CD4-positive, alpha-beta memory T cell (primary cell): ENCODE data around the gene MTARC1. TPM values are rescaled to one million over a fixed set of nuclear protein-coding genes. Genes with fewer than 3 reads are reported as not detected.

Source experiments
- CTCF ChIA-PET: fragments of 350-600 bp; sonication (Branson Sonifier 250); formaldehyde crosslinking; loops from one replicate; lab custom pipeline; 2021; ENCODE audit warnings: inconsistent platforms; ENCODE audit not compliant: partially characterized antibody; lab: Charles Lee
- POLR2A ChIA-PET: fragments of 350-600 bp; sonication (Branson Sonifier 250); formaldehyde crosslinking; loops from one replicate; lab custom pipeline; 2021; ENCODE audit not compliant: partially characterized antibody; lab: Charles Lee
- DNase-seq, 5 donors: peaks; one replicate each; pipeline versions ENCODE4 v3.0.0 to v3.0.0-alpha.2; 2020 to 2022; ENCODE audit warnings: mixed read lengths in 1 of 5
- H3K27ac ChIP-seq: one replicate; pipeline ENCODE4 v1.7.0; 2013; ENCODE audit warnings: low read depth, low read length
- H3K27me3 ChIP-seq: 2 replicates; pipeline ENCODE4 v1.7.0; 2013; ENCODE audit warnings: mild to moderate bottlenecking, low read length, moderate library complexity; ENCODE audit not compliant: insufficient read depth
- H3K36me3 ChIP-seq: 2 replicates; pipeline ENCODE4 v1.7.0; 2013; ENCODE audit warnings: mild to moderate bottlenecking, low read length, moderate library complexity; ENCODE audit not compliant: insufficient read depth
- H3K4me1 ChIP-seq: 2 replicates; pipeline ENCODE4 v1.7.0; 2013; ENCODE audit warnings: mild to moderate bottlenecking, low read length, moderate library complexity; ENCODE audit not compliant: insufficient read depth
- H3K4me3 ChIP-seq, 2 donors: one replicate each; pipeline ENCODE4 v1.7.0; 2013; ENCODE audit warnings: low read length in 2 of 2, mild to moderate bottlenecking in 1 of 2
- H3K9me3 ChIP-seq, 2 donors: one replicate each; pipeline ENCODE4 v1.7.0; 2013; ENCODE audit warnings: low read length in 2 of 2, control low read depth in 1 of 2; ENCODE audit not compliant: control insufficient read depth in 1 of 2
- H3K27ac Mint-ChIP-seq, 7 donors: one replicate each; pipeline ENCODE4 v1.8.0; 2020 to 2021; ENCODE audit warnings: mixed read lengths in 7 of 7, mild to moderate bottlenecking in 6 of 7, inconsistent platforms in 3 of 7, moderate library complexity in 3 of 7
- H3K27me3 Mint-ChIP-seq, 2 donors: one replicate each; pipeline ENCODE4 v1.8.0; 2020 to 2021; ENCODE audit warnings: mixed read lengths in 2 of 2
- H3K36me3 Mint-ChIP-seq, 2 donors: one replicate each; pipeline ENCODE4 v1.8.0; 2020 to 2021; ENCODE audit warnings: mixed read lengths in 2 of 2, inconsistent platforms in 1 of 2, mild to moderate bottlenecking in 1 of 2
- H3K4me1 Mint-ChIP-seq, 4 donors: one replicate each; pipeline ENCODE4 v1.8.0; 2020 to 2021; ENCODE audit warnings: mixed read lengths in 4 of 4, mild to moderate bottlenecking in 1 of 4
- H3K4me3 Mint-ChIP-seq, 8 donors: one replicate each; pipeline ENCODE4 v1.8.0; 2020 to 2021; ENCODE audit warnings: mixed read lengths in 8 of 8, mild to moderate bottlenecking in 7 of 8, moderate library complexity in 6 of 8, inconsistent platforms in 3 of 8
- H3K9me3 Mint-ChIP-seq, 8 donors: one replicate each; pipeline ENCODE4 v1.8.0; 2020 to 2021; ENCODE audit warnings: mixed read lengths in 8 of 8, mild to moderate bottlenecking in 5 of 8, inconsistent platforms in 3 of 8, moderate library complexity in 1 of 8
- intact Hi-C: fragments of 100-400 bp; cut with micrococcal nuclease; formaldehyde crosslinking; loops from one replicate; pipeline ENCODE4 v1.15.1; 2023
- polyA plus RNA-seq, 2 donors: library from polyadenylated mRNA; unstranded; fragments of 300-500 nt; fragmentation: Illumina TruSeq; gene quantifications; one replicate each; pipeline ENCODE4 v1.2.3, GENCODE V29; 2021
- total RNA-seq, 2 experiments: library from RNA; stranded (reverse); gene quantifications; one replicate each; pipeline ENCODE4 v1.2.3, GENCODE V29; 2021

MTARC1 gene
- total and polyA plus RNA-seq, 4 experiments from 2014 or later: not detected

- H3K4me3 ChIP-seq: no peak overlapping the region
- Mint-ChIP-seq H3K36me3 (no peaks in the 10 kb centered on the region), H3K27me3 (peaks cover 16 to 24% of the 10 kb centered on the region in 2 donors), H3K9me3 (no peaks in the 10 kb centered on the region), H3K4me3 (no peak overlapping the region), H3K27ac (no peak overlapping the region), H3K4me1 (peaks cover 1 to 8% (median 4%) of the 10 kb centered on the region in 4 donors)
- H3K4me1 ChIP-seq: no peaks in the 10 kb centered on the region
- H3K36me3 ChIP-seq: no peaks in the 10 kb centered on the region
- no peaks in the 10 kb centered on the region for H3K9me3 ChIP-seq
- H3K27me3 ChIP-seq: no peaks in the 10 kb centered on the region
- no peak for DNase-seq
- POLR2A ChIA-PET: no interaction called here
- intact Hi-C loops: loop anchor here (5.0 to 10.0 kb wide), 2 partner anchors 1196 to 1643 kb away; no protein-coding TSS in a partner anchor
- CTCF ChIA-PET: interaction anchor here (1.7 to 2.3 kb wide), 2 partner anchors 8 to 12 kb away, joined by 4 to 6 read pairs; no protein-coding TSS in a partner anchor
- no peak overlapping the region for H3K27ac ChIP-seq
Observed at GRCh38 chr1:220811695-220812094, 25.0 kb downstream of the MTARC1 start.

GRCh38 chr1:220812308-220812707 lies 25.6 kb downstream of the MTARC1 start:
- Histone ChIP-seq H3K27me3 (no peaks in the 10 kb centered on the region), H3K27ac (no peak overlapping the region), H3K4me3 (no peak overlapping the region), H3K4me1 (no peaks in the 10 kb centered on the region), H3K9me3 (no peaks in the 10 kb centered on the region), H3K36me3 (no peaks in the 10 kb centered on the region)
- Mint-ChIP-seq H3K4me3 (no peak overlapping the region), H3K27ac (no peak overlapping the region), H3K4me1 (peaks cover 1 to 8% (median 4%) of the 10 kb centered on the region in 4 donors), H3K27me3 (peaks cover 16 to 21% of the 10 kb centered on the region in 2 donors), H3K9me3 (no peaks in the 10 kb centered on the region), H3K36me3 (no peaks in the 10 kb centered on the region)
- CTCF ChIA-PET: no interaction called here
- POLR2A ChIA-PET: no interaction called here
- no peak for DNase-seq
- intact Hi-C loops: loop anchor here (5.0 to 10.0 kb wide), 2 partner anchors 1195 to 1642 kb away; no protein-coding TSS in a partner anchor

- POLR2A ChIA-PET: no interaction called here
- Histone ChIP-seq H3K4me3 (no peak overlapping the region), H3K27ac (no peak overlapping the region), H3K9me3 (no peaks in the 10 kb centered on the region), H3K4me1 (no peaks in the 10 kb centered on the region), H3K27me3 (no peaks in the 10 kb centered on the region), H3K36me3 (no peaks in the 10 kb centered on the region)
- Mint-ChIP-seq H3K27ac (no peak overlapping the region), H3K36me3 (no peaks in the 10 kb centered on the region), H3K9me3 (no peaks in the 10 kb centered on the region), H3K4me1 (peaks cover 1 to 8% (median 4%) of the 10 kb centered on the region in 4 donors), H3K27me3 (peaks cover 16 to 21% of the 10 kb centered on the region in 2 donors), H3K4me3 (no peak overlapping the region)
- intact Hi-C loops: loop anchor here (5.0 to 10.0 kb wide), 2 partner anchors 1194 to 1642 kb away; no protein-coding TSS in a partner anchor
- CTCF ChIA-PET: no interaction called here
- no peak for DNase-seq
Observed at GRCh38 chr1:220813013-220813412, 26.3 kb downstream of the MTARC1 start.

GRCh38 chr1:220815409-220815808 lies 28.7 kb downstream of the MTARC1 start:
- Mint-ChIP-seq H3K27me3 (peaks cover 19% of the 10 kb centered on the region in 2 donors), H3K36me3 (no peaks in the 10 kb centered on the region), H3K4me3 (no peak overlapping the region), H3K27ac (no peak overlapping the region), H3K4me1 (peaks cover 0 to 4% (median 2%) of the 10 kb centered on the region in 4 donors), H3K9me3 (no peaks in the 10 kb centered on the region)
- Histone ChIP-seq H3K4me3 (no peak overlapping the region), H3K27me3 (no peaks in the 10 kb centered on the region), H3K4me1 (no peaks in the 10 kb centered on the region), H3K36me3 (no peaks in the 10 kb centered on the region), H3K27ac (no peak overlapping the region), H3K9me3 (no peaks in the 10 kb centered on the region)
- POLR2A ChIA-PET: no interaction called here
- DNase-seq: no peak
- intact Hi-C loops: loop anchor here (10.0 kb wide), 1 partner anchor 1639 kb away; no protein-coding TSS in a partner anchor
- CTCF ChIA-PET: interaction anchor here (0.7 kb wide), 1 partner anchor 8 kb away, joined by 3 read pairs; no protein-coding TSS in a partner anchor

DNA sequence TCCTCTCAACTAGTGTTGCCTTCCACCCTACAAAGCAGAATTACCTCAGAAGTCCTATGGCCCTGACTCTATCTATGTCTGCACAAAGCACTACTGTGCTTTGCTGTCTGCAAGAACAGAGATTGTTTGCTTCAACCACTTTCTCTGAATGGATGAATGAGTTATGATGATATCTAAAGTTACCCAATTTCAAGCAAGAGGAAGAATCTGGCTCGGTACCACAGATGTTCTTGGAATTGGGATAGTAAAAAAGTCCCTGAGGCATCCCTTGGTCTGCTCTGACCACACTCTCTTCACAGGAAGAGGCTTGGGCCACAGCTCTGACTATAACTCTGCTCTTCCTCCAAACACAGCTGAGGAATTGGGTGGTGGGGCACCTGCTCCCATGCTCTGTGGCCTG lies 31.2 kb downstream of the MTARC1 start:
- Histone ChIP-seq H3K27ac (no peak overlapping the region), H3K4me3 (no peak overlapping the region), H3K9me3 (no peaks in the 10 kb centered on the region), H3K27me3 (no peaks in the 10 kb centered on the region), H3K36me3 (no peaks in the 10 kb centered on the region), H3K4me1 (no peaks in the 10 kb centered on the region)
- CTCF ChIA-PET: no interaction called here
- intact Hi-C loops: loop anchor here (10.0 kb wide), 1 partner anchor 1637 kb away; no protein-coding TSS in a partner anchor
- DNase-seq: no peak
- no peaks in the 10 kb centered on the region for H3K4me1 Mint-ChIP-seq
- H3K4me3 Mint-ChIP-seq: no peak overlapping the region
- H3K36me3 Mint-ChIP-seq: no peaks in the 10 kb centered on the region
- H3K9me3 Mint-ChIP-seq: no peaks in the 10 kb centered on the region
- H3K27me3 Mint-ChIP-seq: peaks cover 11 to 14% of the 10 kb centered on the region in 2 donors
- POLR2A ChIA-PET: no interaction called here
- no peak overlapping the region for H3K27ac Mint-ChIP-seq

DNA sequence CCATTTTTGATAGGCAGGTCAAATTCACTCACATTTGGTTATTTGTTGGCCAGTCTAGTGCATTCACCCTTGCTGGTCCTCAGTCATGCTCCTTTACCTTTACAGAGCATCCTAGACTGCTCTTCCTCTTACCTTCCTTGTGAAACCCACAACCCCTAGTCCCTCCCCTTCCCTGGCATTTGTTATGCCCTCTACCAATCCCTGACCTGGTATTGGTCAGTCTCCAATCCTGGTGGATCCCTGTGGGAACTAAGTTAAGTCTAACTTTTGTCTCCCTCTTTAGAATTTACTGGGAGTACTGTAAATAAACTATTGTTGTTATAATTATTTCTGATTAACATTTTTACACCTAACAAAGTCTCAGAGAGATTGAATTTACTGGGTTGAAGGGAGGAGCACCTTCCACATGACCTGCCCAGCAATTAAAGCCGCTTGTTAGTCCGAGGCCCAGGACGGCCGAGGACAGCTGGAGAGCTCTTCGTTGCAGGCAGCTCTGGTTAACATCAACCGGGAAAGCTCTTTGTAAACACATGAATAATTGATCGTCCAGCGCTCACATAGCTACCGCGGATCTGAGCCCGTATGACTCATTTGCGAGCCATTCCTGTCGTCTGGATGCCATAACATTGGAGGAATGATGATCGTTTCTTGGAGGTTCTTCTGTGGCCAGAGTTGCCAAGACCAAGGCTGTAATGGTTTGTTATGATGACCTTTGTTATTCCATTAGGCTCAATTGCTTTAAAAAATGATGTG lies 31.9 kb downstream of the MTARC1 start:
- no peak overlapping the region for H3K27ac ChIP-seq
- CTCF ChIA-PET: interaction anchor here (1.3 kb wide), 1 partner anchor 8 kb away, joined by 6 read pairs; no protein-coding TSS in a partner anchor
- H3K9me3 ChIP-seq: no peaks in the 10 kb centered on the region
- intact Hi-C loops: loop anchor here (10.0 kb wide), 1 partner anchor 1636 kb away; no protein-coding TSS in a partner anchor
- Mint-ChIP-seq H3K4me1 (no peaks in the 10 kb centered on the region), H3K4me3 (no peak overlapping the region), H3K27ac (no peak overlapping the region), H3K9me3 (no peaks in the 10 kb centered on the region), H3K36me3 (no peaks in the 10 kb centered on the region), H3K27me3 (peaks cover 6 to 12% of the 10 kb centered on the region in 2 donors)
- POLR2A ChIA-PET: no interaction called here
- no peak overlapping the region for H3K4me3 ChIP-seq
- no peaks in the 10 kb centered on the region for H3K27me3 ChIP-seq
- no peaks in the 10 kb centered on the region for H3K36me3 ChIP-seq
- no peak for DNase-seq
- H3K4me1 ChIP-seq: no peaks in the 10 kb centered on the region

- H3K27me3 ChIP-seq: no peaks in the 10 kb centered on the region
- H3K36me3 Mint-ChIP-seq: no peaks in the 10 kb centered on the region
- no peaks in the 10 kb centered on the region for H3K4me1 Mint-ChIP-seq
- ChIA-PET CTCF (interaction anchor here (1.3 kb wide), 1 partner anchor 9 kb away, joined by 6 read pairs; no protein-coding TSS in a partner anchor), POLR2A (no interaction called here)
- no peaks in the 10 kb centered on the region for H3K9me3 ChIP-seq
- H3K4me3 Mint-ChIP-seq: no peak overlapping the region
- H3K36me3 ChIP-seq: no peaks in the 10 kb centered on the region
- intact Hi-C loops: loop anchor here (10.0 kb wide), 1 partner anchor 1635 kb away; no protein-coding TSS in a partner anchor
- no peak overlapping the region for H3K27ac Mint-ChIP-seq
- no peak for DNase-seq
- H3K27me3 Mint-ChIP-seq: peaks cover 7 to 12% of the 10 kb centered on the region in 2 donors
- H3K27ac ChIP-seq: no peak overlapping the region
- no peaks in the 10 kb centered on the region for H3K4me1 ChIP-seq
- no peak overlapping the region for H3K4me3 ChIP-seq
- H3K9me3 Mint-ChIP-seq: no peaks in the 10 kb centered on the region
Observed at GRCh38 chr1:220819467-220820026, 32.8 kb downstream of the MTARC1 start.
